LNCaP clone FGC (cell line): ENCODE results near the gene FAM149A.
A peak's percentile ranks its signal among the peaks of the same experiment; 100 is the strongest.

Experiments
- DNase-seq: peaks from one replicate; pipeline ENCODE4 v3.0.0-alpha.2; 2011; ENCODE audit warnings: low read depth
- H3K4me3 ChIP-seq: 2 replicates; pipeline ENCODE4 v1.5.1; 2011; ENCODE audit warnings: mild to moderate bottlenecking, low read depth, low read length, control low read depth
- CTCF ChIP-seq: IDR thresholded peaks from 2 replicates; pipeline ENCODE4 v1.5.1; 2012; ENCODE audit warnings: mild to moderate bottlenecking; ENCODE audit not compliant: control insufficient read depth, insufficient read depth; ENCODE audit errors: extremely low read depth

FAM149A gene

GRCh38 chr4:186201010-186201409 is 96.5 kb downstream of the FAM149A start:
- TF ChIP-seq CTCF = no peak
- no peak for DNase-seq

GRCh38 chr4:186201535-186202230 is 97.2 kb downstream of the FAM149A start:
- DNase-seq = peak; percentile 30
- TF ChIP-seq CTCF = peak; percentile 50
- H3K4me3 ChIP-seq = no peak overlapping the region

More at GRCh38 chr4:186201010-186201409, 96.5 kb downstream of the FAM149A start:
- H3K4me3 ChIP-seq = no peak overlapping the region

- TF ChIP-seq CTCF = no peak
- DNase-seq = no peak
- no peak overlapping the region for H3K4me3 ChIP-seq
These were observed 98.1 kb downstream of the FAM149A start for GRCh38 chr4:186202490-186203140.

- TF ChIP-seq CTCF = no peak
- peak overlapping the region; percentile 41 for H3K4me3 ChIP-seq
- peak; percentile 44 for DNase-seq
These were observed 98.9 kb downstream of the FAM149A start for GRCh38 chr4:186203406-186203805.

- DNase-seq = peak; percentile 68
- H3K4me3 ChIP-seq = peak overlapping the region; percentile 56
- TF ChIP-seq CTCF = no peak
These were observed 99.6 kb downstream of the FAM149A start for GRCh38 chr4:186204103-186204559.

GRCh38 chr4:186204686-186205085 is 100.2 kb downstream of the FAM149A start:
- peak overlapping the region; percentile 56 for H3K4me3 ChIP-seq
- DNase-seq = no peak
- TF ChIP-seq CTCF = no peak
